ENCODE data around the gene LRRC75B. TPM values are rescaled to one million over a fixed set of nuclear protein-coding genes. Genes with fewer than 3 reads are reported as not detected.
"Not testable (repeated sequence)": the region's sequence is repeated elsewhere in the genome, so short reads cannot be mapped to it uniquely, and the experiment has no call there.

Gene LRRC75B
- total and polyA plus RNA-seq, 4 donors = 6.3 to 38.7 (median 28.4) TPM

- 71% methylated on average over 6 of the region's 7 CpGs for WGBS (ENCODE audit: insufficient coverage)
- no peaks in the 10 kb centered on the region for H3K9me3 ChIP-seq (ENCODE audit: control insufficient read depth, insufficient read depth, low read length)
- H3K27me3 ChIP-seq (ENCODE audit: control insufficient read depth, insufficient read depth, low read length) = no peaks in the 10 kb centered on the region
- peaks cover 14% of the 10 kb centered on the region for H3K36me3 ChIP-seq (ENCODE audit: control insufficient read depth, insufficient read depth, low read length)
- DNase-seq (ENCODE audit: low read depth in 4 of 6, low spot score in 6 of 6) = no peak
- H3K4me3 ChIP-seq (ENCODE audit: low read depth, low read length) = no peak overlapping the region
- H3K4me1 ChIP-seq (ENCODE audit: control insufficient read depth, insufficient read depth, low read length) = peaks cover 51% of the 10 kb centered on the region
- H3K27ac ChIP-seq (ENCODE audit: low read depth, low read length) = no peak overlapping the region
Measured at GRCh38 chr22:24594569-24595120, 1.8 kb upstream of the LRRC75B start.

GRCh38 chr22:24593836-24594568 lies 1.1 kb upstream of the LRRC75B start:
- DNase-seq (ENCODE audit: low read depth in 4 of 6, low spot score in 6 of 6) = no peak
- peak overlapping the region; percentile 88 for H3K27ac ChIP-seq (ENCODE audit: low read depth, low read length)
- no peak overlapping the region for H3K4me3 ChIP-seq (ENCODE audit: low read depth, low read length)
- no peaks in the 10 kb centered on the region for H3K27me3 ChIP-seq (ENCODE audit: control insufficient read depth, insufficient read depth, low read length)
- WGBS (ENCODE audit: insufficient coverage) = 68% methylated on average over 14 of the region's 16 CpGs
- peaks cover 57% of the 10 kb centered on the region for H3K4me1 ChIP-seq (ENCODE audit: control insufficient read depth, insufficient read depth, low read length)
- peaks cover 20% of the 10 kb centered on the region for H3K36me3 ChIP-seq (ENCODE audit: control insufficient read depth, insufficient read depth, low read length)
- H3K9me3 ChIP-seq (ENCODE audit: control insufficient read depth, insufficient read depth, low read length) = no peaks in the 10 kb centered on the region

- WGBS (ENCODE audit: insufficient coverage) = 91% methylated on average over 8 of the region's 10 CpGs
- H3K27me3 ChIP-seq (ENCODE audit: control insufficient read depth, insufficient read depth, low read length); H3K9me3 ChIP-seq (ENCODE audit: control insufficient read depth, insufficient read depth, low read length); DNase-seq (ENCODE audit: low read depth in 4 of 6, low spot score in 6 of 6): not testable (repeated sequence)
- peak overlapping the region; percentile 59 for H3K4me3 ChIP-seq (ENCODE audit: low read depth, low read length)
- peak overlapping the region; percentile 88 for H3K27ac ChIP-seq (ENCODE audit: low read depth, low read length)
- H3K4me1 ChIP-seq (ENCODE audit: control insufficient read depth, insufficient read depth, low read length) = peaks cover 62% of the 10 kb centered on the region
- peaks cover 25% of the 10 kb centered on the region for H3K36me3 ChIP-seq (ENCODE audit: control insufficient read depth, insufficient read depth, low read length)
Measured at GRCh38 chr22:24593559-24593835, 624 bp upstream of the LRRC75B start.

GRCh38 chr22:24592058-24592850 lies 619 bp downstream of the LRRC75B start:
- Histone ChIP-seq H3K4me3 (ENCODE audit: low read depth, low read length) (peak overlapping the region; percentile 39), H3K4me1 (ENCODE audit: control insufficient read depth, insufficient read depth, low read length) (peaks cover 72% of the 10 kb centered on the region), H3K27me3 (ENCODE audit: control insufficient read depth, insufficient read depth, low read length) (no peaks in the 10 kb centered on the region), H3K36me3 (ENCODE audit: control insufficient read depth, insufficient read depth, low read length) (peaks cover 37% of the 10 kb centered on the region), H3K9me3 (ENCODE audit: control insufficient read depth, insufficient read depth, low read length) (no peaks in the 10 kb centered on the region), H3K27ac (ENCODE audit: low read depth, low read length) (peak overlapping the region; percentile 67)
- 4% methylated on average over 31 of the region's 33 CpGs for WGBS (ENCODE audit: insufficient coverage)
- peak in 3 of 6 donors; percentile 11 to 79 (median 68) for DNase-seq (ENCODE audit: low read depth in 4 of 6, low spot score in 6 of 6)

GRCh38 chr22:24591286-24591830 lies 1.5 kb downstream of the LRRC75B start:
- Histone ChIP-seq H3K9me3 (ENCODE audit: control insufficient read depth, insufficient read depth, low read length) (no peaks in the 10 kb centered on the region), H3K27me3 (ENCODE audit: control insufficient read depth, insufficient read depth, low read length) (no peaks in the 10 kb centered on the region), H3K4me3 (ENCODE audit: low read depth, low read length) (no peak overlapping the region), H3K36me3 (ENCODE audit: control insufficient read depth, insufficient read depth, low read length) (peaks cover 45% of the 10 kb centered on the region), H3K4me1 (ENCODE audit: control insufficient read depth, insufficient read depth, low read length) (peaks cover 72% of the 10 kb centered on the region), H3K27ac (ENCODE audit: low read depth, low read length) (no peak overlapping the region)
- 93% methylated on average over 6 of the region's 6 CpGs for WGBS (ENCODE audit: insufficient coverage)
- no peak for DNase-seq (ENCODE audit: low read depth in 4 of 6, low spot score in 6 of 6)

- peaks cover 51% of the 10 kb centered on the region for H3K36me3 ChIP-seq (ENCODE audit: control insufficient read depth, insufficient read depth, low read length)
- 96% methylated on average over 12 of the region's 12 CpGs for WGBS (ENCODE audit: insufficient coverage)
- H3K27ac ChIP-seq (ENCODE audit: low read depth, low read length) = no peak overlapping the region
- H3K4me1 ChIP-seq (ENCODE audit: control insufficient read depth, insufficient read depth, low read length) = peaks cover 72% of the 10 kb centered on the region
- no peak for DNase-seq (ENCODE audit: low read depth in 4 of 6, low spot score in 6 of 6)
- H3K27me3 ChIP-seq (ENCODE audit: control insufficient read depth, insufficient read depth, low read length) = no peaks in the 10 kb centered on the region
- H3K4me3 ChIP-seq (ENCODE audit: low read depth, low read length) = no peak overlapping the region
- no peaks in the 10 kb centered on the region for H3K9me3 ChIP-seq (ENCODE audit: control insufficient read depth, insufficient read depth, low read length)
Measured at GRCh38 chr22:24590596-24591173, 2.2 kb downstream of the LRRC75B start.

GRCh38 chr22:24589518-24590030 lies 3.3 kb downstream of the LRRC75B start:
- no peak for DNase-seq (ENCODE audit: low read depth in 4 of 6, low spot score in 6 of 6)
- H3K4me3 ChIP-seq (ENCODE audit: low read depth, low read length) = no peak overlapping the region
- no peaks in the 10 kb centered on the region for H3K9me3 ChIP-seq (ENCODE audit: control insufficient read depth, insufficient read depth, low read length)
- H3K27ac ChIP-seq (ENCODE audit: low read depth, low read length) = peak overlapping the region; percentile 92
- H3K36me3 ChIP-seq (ENCODE audit: control insufficient read depth, insufficient read depth, low read length) = peaks cover 62% of the 10 kb centered on the region
- peaks cover 69% of the 10 kb centered on the region for H3K4me1 ChIP-seq (ENCODE audit: control insufficient read depth, insufficient read depth, low read length)
- WGBS (ENCODE audit: insufficient coverage) = 91% methylated on average over 6 of the region's 7 CpGs
- no peaks in the 10 kb centered on the region for H3K27me3 ChIP-seq (ENCODE audit: control insufficient read depth, insufficient read depth, low read length)

- Histone ChIP-seq H3K4me1 (ENCODE audit: control insufficient read depth, insufficient read depth, low read length) (peaks cover 71% of the 10 kb centered on the region), H3K9me3 (ENCODE audit: control insufficient read depth, insufficient read depth, low read length) (no peaks in the 10 kb centered on the region), H3K4me3 (ENCODE audit: low read depth, low read length) (no peak overlapping the region), H3K27ac (ENCODE audit: low read depth, low read length) (peak overlapping the region; percentile 92), H3K27me3 (ENCODE audit: control insufficient read depth, insufficient read depth, low read length) (no peaks in the 10 kb centered on the region), H3K36me3 (ENCODE audit: control insufficient read depth, insufficient read depth, low read length) (peaks cover 65% of the 10 kb centered on the region)
- peak in 1 of 6 donors; percentile 22 for DNase-seq (ENCODE audit: low read depth in 4 of 6, low spot score in 6 of 6)
- WGBS (ENCODE audit: insufficient coverage) = 53% methylated on average over 17 of the region's 21 CpGs
Measured at GRCh38 chr22:24588757-24589481, 4.0 kb downstream of the LRRC75B start.

- Histone ChIP-seq H3K9me3 (ENCODE audit: control insufficient read depth, insufficient read depth, low read length) (no peaks in the 10 kb centered on the region), H3K27ac (ENCODE audit: low read depth, low read length) (peak overlapping the region; percentile 92), H3K27me3 (ENCODE audit: control insufficient read depth, insufficient read depth, low read length) (no peaks in the 10 kb centered on the region), H3K4me3 (ENCODE audit: low read depth, low read length) (no peak overlapping the region), H3K36me3 (ENCODE audit: control insufficient read depth, insufficient read depth, low read length) (peaks cover 67% of the 10 kb centered on the region), H3K4me1 (ENCODE audit: control insufficient read depth, insufficient read depth, low read length) (peaks cover 71% of the 10 kb centered on the region)
- peak in 5 of 6 donors; percentile 49 to 93 (median 80) for DNase-seq (ENCODE audit: low read depth in 4 of 6, low spot score in 6 of 6)
- WGBS (ENCODE audit: insufficient coverage) = 29% methylated on average over 12 of the region's 13 CpGs
Measured at GRCh38 chr22:24588381-24588756, 4.5 kb downstream of the LRRC75B start.

Data from spinal cord (tissue), 10 donors.